HepG2 (cell line): Measurements from ENCODE around the gene BZW1. TPM values are rescaled to one million over a fixed set of nuclear protein-coding genes. Genes with fewer than 3 reads are reported as not detected.
A peak's percentile ranks its signal among the peaks of the same experiment; 100 is the strongest.

Experiments used
- DNMT1 ChIP-seq: sonication (generic); formaldehyde crosslinking; IDR thresholded peaks from 2 replicates; pipeline ENCODE4 v1.5.1; 2020; ENCODE audit warnings: mild to moderate bottlenecking, missing genetic modification reagents
- FOXJ3 ChIP-seq: sonication (generic); formaldehyde crosslinking; IDR thresholded peaks from 2 replicates; pipeline ENCODE4 v1.4.0; 2020; ENCODE audit warnings: missing genetic modification reagents, mild to moderate bottlenecking, borderline replicate concordance
- JARID2 ChIP-seq: sonication (generic); formaldehyde crosslinking; IDR thresholded peaks from 2 replicates; pipeline ENCODE4 v1.8.1; 2023; ENCODE audit warnings: missing genetic modification reagents, inconsistent platforms; ENCODE audit not compliant: insufficient replicate concordance
- KAT8 ChIP-seq: IDR thresholded peaks from 2 replicates; pipeline ENCODE4 v1.6.1; 2016; ENCODE audit warnings: missing genetic modification reagents, missing compliant biosample characterization
- KDM2A ChIP-seq: sonication (generic); formaldehyde crosslinking; IDR thresholded peaks from 2 replicates; pipeline ENCODE4 v1.4.0; 2020; ENCODE audit warnings: low read depth, missing genetic modification reagents, borderline replicate concordance
- MED1 ChIP-seq: sonication (generic); formaldehyde crosslinking; IDR thresholded peaks from 2 replicates; pipeline ENCODE4 v1.4.0; 2020; ENCODE audit warnings: missing genetic modification reagents
- NFE2L1 ChIP-seq: sonication (generic); formaldehyde crosslinking; IDR thresholded peaks from 2 replicates; pipeline ENCODE4 v1.4.0; 2020; ENCODE audit warnings: missing genetic modification reagents, mild to moderate bottlenecking, borderline replicate concordance
- PLSCR1 ChIP-seq: sonication (generic); formaldehyde crosslinking; IDR thresholded peaks from 2 replicates; pipeline ENCODE4 v1.5.0; 2020; ENCODE audit warnings: missing genetic modification reagents, mild to moderate bottlenecking, borderline replicate concordance
- SOX6 ChIP-seq, 2 experiments: fragments of 450-650 bp in 1 of 2; sonication (generic) in 1 of 2; formaldehyde crosslinking in 1 of 2; IDR thresholded peaks; 2 replicates each; pipeline versions ENCODE4 v1.4.0 to v1.6.1; 2017 to 2020; ENCODE audit warnings: antibody characterized with exemption in 1 of 2, mild to moderate bottlenecking in 1 of 2, missing genetic modification reagents in 1 of 2
- TP53 ChIP-seq: sonication (generic); formaldehyde crosslinking; conservative IDR thresholded peaks from 2 replicates; pipeline ENCODE4 v1.4.0; 2020; ENCODE audit warnings: missing genetic modification reagents
- ZBTB38 ChIP-seq: sonication (generic); formaldehyde crosslinking; IDR thresholded peaks from 2 replicates; pipeline ENCODE4 v1.5.1; 2020; ENCODE audit warnings: mild to moderate bottlenecking, missing genetic modification reagents
- ZNF256 ChIP-seq: sonication (generic); formaldehyde crosslinking; conservative IDR thresholded peaks from 2 replicates; pipeline ENCODE4 v1.4.0; 2020; ENCODE audit warnings: missing genetic modification reagents
- ZNF350 ChIP-seq: sonication (generic); formaldehyde crosslinking; IDR thresholded peaks from 2 replicates; pipeline ENCODE4 v1.4.0; 2020; ENCODE audit warnings: mild to moderate bottlenecking, low read depth, missing genetic modification reagents, borderline replicate concordance
- ZNF557 ChIP-seq: sonication (generic); formaldehyde crosslinking; IDR thresholded peaks from 2 replicates; pipeline ENCODE4 v1.4.0; 2020; ENCODE audit warnings: missing genetic modification reagents
- ZSCAN9 ChIP-seq: IDR thresholded peaks from 2 replicates; pipeline ENCODE4 v1.6.1; 2016; ENCODE audit warnings: borderline replicate concordance
- polyA plus RNA-seq, 8 experiments: library from polyadenylated mRNA; depleted of rRNA in 3 of 8; stranded (reverse) in 7 of 8; unstranded in 1 of 8; fragments of >200 nt; fragmentation: Illumina TruSeq in 4 of 8; extraction: Trizol in 4 of 8; gene quantifications; 2 replicates each; pipeline versions ENCODE4 v1.2.1 to v1.2.3, GENCODE V29; 2011 to 2016; ENCODE audit warnings: low read depth in 4 of 8, missing spikeins in 1 of 8, mixed read lengths in 1 of 8; ENCODE audit not compliant: insufficient read depth in 1 of 8
- total RNA-seq, 5 experiments: library from RNA; depleted of rRNA; stranded (reverse); fragments of >200 nt; fragmentation: Illumina TruSeq; extraction: Trizol; gene quantifications; 2 replicates each; pipeline ENCODE4 v1.2.3, GENCODE V29; 2016; ENCODE audit warnings: low read depth in 1 of 5
- TF ChIP-seq, protein P1 (sequence below): sonication (generic); formaldehyde crosslinking; IDR thresholded peaks from 2 replicates; pipeline ENCODE4 v1.4.0; 2020; ENCODE audit warnings: mild to moderate bottlenecking, missing genetic modification reagents
- TF ChIP-seq, protein P2 (sequence below): sonication (generic); formaldehyde crosslinking; IDR thresholded peaks from 2 replicates; pipeline ENCODE4 v1.4.0; 2020; ENCODE audit warnings: missing genetic modification reagents
- TF ChIP-seq, protein P3 (sequence below): sonication (generic); formaldehyde crosslinking; IDR thresholded peaks from 2 replicates; pipeline ENCODE4 v1.5.0; 2020; ENCODE audit warnings: mild to moderate bottlenecking, missing genetic modification reagents, borderline replicate concordance

Gene BZW1
- total and polyA plus RNA-seq, 2 of the 13 experiments (the other 11 are each of a cell fraction or from before 2014, with no cell fraction given), result 106 to 384 TPM

DNA sequence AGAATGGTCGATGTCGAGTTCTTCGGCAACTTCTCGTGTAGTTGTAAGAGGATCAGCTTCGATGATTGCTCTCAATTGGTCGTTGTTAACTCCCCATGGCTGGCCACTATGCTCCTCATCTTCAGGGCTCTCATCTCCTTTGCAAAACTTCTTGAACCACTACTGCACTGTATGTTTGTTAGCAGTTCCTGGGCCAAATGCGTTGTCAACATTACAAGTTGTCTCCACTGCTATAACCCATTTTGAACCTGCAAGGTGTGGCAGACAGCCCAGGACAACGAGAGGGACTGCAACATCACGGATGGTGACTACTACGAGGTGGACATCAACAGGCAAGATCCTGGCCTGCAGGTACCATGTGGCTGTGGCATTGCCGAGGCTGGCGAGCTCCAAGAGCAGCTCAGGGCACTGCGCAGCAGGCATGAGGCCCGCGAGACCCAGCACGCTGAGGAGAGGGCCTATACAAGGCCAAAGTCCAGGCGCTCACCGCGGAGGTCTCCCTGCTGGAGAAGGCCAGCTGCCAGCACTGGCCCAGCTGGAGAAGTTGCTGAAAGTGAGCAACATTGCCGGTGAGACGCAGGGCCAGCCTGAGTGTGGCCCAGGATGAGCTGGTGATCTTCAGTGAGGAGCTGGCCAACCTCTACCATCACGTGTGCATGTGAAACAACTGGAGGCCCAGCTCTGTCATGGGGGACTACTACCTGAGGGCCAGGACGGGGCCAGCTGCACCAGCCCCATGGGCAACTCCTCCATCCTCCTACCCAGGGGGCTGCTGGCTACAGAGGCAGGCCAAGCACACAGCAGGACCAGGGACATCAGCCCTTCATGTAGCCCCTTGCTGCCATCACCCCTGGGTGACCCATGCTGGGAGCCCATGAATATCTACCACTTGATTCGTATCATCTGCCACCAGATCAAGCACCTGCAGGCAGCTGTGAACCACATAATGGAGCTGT, 32.6 kb downstream of the BZW1 start (continued):
- TF ChIP-seq, protein P1, sequence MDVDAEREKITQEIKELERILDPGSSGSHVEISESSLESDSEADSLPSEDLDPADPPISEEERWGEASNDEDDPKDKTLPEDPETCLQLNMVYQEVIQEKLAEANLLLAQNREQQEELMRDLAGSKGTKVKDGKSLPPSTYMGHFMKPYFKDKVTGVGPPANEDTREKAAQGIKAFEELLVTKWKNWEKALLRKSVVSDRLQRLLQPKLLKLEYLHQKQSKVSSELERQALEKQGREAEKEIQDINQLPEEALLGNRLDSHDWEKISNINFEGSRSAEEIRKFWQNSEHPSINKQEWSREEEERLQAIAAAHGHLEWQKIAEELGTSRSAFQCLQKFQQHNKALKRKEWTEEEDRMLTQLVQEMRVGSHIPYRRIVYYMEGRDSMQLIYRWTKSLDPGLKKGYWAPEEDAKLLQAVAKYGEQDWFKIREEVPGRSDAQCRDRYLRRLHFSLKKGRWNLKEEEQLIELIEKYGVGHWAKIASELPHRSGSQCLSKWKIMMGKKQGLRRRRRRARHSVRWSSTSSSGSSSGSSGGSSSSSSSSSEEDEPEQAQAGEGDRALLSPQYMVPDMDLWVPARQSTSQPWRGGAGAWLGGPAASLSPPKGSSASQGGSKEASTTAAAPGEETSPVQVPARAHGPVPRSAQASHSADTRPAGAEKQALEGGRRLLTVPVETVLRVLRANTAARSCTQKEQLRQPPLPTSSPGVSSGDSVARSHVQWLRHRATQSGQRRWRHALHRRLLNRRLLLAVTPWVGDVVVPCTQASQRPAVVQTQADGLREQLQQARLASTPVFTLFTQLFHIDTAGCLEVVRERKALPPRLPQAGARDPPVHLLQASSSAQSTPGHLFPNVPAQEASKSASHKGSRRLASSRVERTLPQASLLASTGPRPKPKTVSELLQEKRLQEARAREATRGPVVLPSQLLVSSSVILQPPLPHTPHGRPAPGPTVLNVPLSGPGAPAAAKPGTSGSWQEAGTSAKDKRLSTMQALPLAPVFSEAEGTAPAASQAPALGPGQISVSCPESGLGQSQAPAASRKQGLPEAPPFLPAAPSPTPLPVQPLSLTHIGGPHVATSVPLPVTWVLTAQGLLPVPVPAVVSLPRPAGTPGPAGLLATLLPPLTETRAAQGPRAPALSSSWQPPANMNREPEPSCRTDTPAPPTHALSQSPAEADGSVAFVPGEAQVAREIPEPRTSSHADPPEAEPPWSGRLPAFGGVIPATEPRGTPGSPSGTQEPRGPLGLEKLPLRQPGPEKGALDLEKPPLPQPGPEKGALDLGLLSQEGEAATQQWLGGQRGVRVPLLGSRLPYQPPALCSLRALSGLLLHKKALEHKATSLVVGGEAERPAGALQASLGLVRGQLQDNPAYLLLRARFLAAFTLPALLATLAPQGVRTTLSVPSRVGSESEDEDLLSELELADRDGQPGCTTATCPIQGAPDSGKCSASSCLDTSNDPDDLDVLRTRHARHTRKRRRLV (CRISPR knock-in tag), result 0 out of 2 replicates have a peak, but pooled peaks have one; percentile 51
- TF ChIP-seq SOX6 (IDR thresholded peaks at IDR 0.05) (no peak), SOX6 (CRISPR knock-in tag; IDR thresholded peaks at IDR 0.05) (peak; percentile 53), ZSCAN9 (peak; percentile 89), KAT8 (CRISPR knock-in tag) (peak; percentile 75; the same call in 1 of the 2 replicates), KDM2A (CRISPR knock-in tag) (peak; percentile 76), ZNF350 (CRISPR knock-in tag) (peak; percentile 66; the same call in 1 of the 2 replicates), ZBTB38 (CRISPR knock-in tag) (peak; percentile 82), PLSCR1 (no peak), DNMT1 (CRISPR knock-in tag) (no peak), FOXJ3 (CRISPR knock-in tag) (no peak), JARID2 (CRISPR knock-in tag) (no peak), TP53 (CRISPR knock-in tag) (no peak), MED1 (CRISPR knock-in tag) (peak; percentile 54), ZNF256 (CRISPR knock-in tag) (no peak), ZNF557 (CRISPR knock-in tag) (no peak), NFE2L1 (CRISPR knock-in tag) (peak; percentile 49; the same call in 1 of the 2 replicates)
- TF ChIP-seq, protein P2, sequence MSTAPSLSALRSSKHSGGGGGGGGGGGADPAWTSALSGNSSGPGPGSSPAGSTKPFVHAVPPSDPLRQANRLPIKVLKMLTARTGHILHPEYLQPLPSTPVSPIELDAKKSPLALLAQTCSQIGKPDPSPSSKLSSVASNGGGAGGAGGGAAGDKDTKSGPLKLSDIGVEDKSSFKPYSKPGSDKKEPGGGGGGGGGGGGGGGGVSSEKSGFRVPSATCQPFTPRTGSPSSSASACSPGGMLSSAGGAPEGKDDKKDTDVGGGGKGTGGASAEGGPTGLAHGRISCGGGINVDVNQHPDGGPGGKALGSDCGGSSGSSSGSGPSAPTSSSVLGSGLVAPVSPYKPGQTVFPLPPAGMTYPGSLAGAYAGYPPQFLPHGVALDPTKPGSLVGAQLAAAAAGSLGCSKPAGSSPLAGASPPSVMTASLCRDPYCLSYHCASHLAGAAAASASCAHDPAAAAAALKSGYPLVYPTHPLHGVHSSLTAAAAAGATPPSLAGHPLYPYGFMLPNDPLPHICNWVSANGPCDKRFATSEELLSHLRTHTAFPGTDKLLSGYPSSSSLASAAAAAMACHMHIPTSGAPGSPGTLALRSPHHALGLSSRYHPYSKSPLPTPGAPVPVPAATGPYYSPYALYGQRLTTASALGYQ (CRISPR knock-in tag), result no peak
- TF ChIP-seq, protein P3, sequence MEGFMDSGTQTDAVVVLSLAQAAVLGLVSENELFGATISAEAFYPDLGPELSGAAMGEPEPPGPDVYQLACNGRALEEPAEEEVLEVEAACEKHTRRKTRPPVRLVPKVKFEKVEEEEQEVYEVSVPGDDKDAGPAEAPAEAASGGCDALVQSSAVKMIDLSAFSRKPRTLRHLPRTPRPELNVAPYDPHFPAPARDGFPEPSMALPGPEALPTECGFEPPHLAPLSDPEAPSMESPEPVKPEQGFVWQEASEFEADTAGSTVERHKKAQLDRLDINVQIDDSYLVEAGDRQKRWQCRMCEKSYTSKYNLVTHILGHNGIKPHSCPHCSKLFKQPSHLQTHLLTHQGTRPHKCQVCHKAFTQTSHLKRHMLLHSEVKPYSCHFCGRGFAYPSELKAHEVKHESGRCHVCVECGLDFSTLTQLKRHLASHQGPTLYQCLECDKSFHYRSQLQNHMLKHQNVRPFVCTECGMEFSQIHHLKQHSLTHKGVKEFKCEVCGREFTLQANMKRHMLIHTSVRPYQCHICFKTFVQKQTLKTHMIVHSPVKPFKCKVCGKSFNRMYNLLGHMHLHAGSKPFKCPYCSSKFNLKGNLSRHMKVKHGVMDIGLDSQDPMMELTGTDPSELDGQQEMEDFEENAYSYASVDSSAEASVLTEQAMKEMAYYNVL, result peak; percentile 32; the same call in 1 of the 2 replicates
